ENCODE measurements around the gene CELA2B. TPM values are rescaled to one million over a fixed set of nuclear protein-coding genes. Genes with fewer than 3 reads are reported as not detected.

The CELA2B gene
- total RNA-seq, 2 experiments from 2014 or later = not detected

DNA sequence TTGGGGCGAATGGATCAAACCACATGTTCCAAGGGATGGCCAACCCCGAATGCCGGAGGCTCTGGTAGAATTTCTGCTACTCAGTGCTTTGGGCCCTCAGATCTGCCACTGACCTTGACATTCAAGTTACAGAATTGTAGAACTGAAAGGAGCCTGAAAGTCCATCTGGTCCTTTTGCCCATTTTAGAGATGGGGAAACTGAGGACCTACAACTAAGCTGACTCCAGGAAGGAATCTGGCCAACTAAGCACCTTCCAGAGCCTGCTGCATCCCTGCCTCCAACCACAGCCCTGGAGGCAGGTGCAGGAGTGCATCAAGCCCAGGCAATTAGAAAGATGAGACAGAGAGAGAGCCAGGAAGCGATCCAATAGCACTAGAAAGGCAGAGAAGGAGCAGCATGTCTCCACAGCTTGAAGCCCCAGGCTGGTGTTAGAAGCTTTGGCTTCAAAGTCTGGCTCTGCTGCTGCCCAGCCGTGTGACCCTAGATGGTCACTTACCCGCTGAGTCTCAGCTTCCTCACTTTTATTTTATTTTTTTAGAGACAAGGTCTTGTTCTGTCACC, 38.9 kb upstream of the CELA2B start:
- DNase-seq (ENCODE audit: low spot score) = no peak
- Histone ChIP-seq H2AFZ (ENCODE audit: low read length) (no peak overlapping the region), H3K27ac (ENCODE audit: low read depth, low read length, poor library complexity, severe bottlenecking) (no peak overlapping the region), H3K36me3 (ENCODE audit: insufficient read depth, low read length) (no peaks in the 10 kb centered on the region), H3K79me2 (ENCODE audit: insufficient read depth, low read depth, low read length) (no peaks in the 10 kb centered on the region), H4K20me1 (ENCODE audit: insufficient read depth, low read length) (no peaks in the 10 kb centered on the region), H3K4me1 (ENCODE audit: insufficient read depth, low read length, poor library complexity, severe bottlenecking) (no peaks in the 10 kb centered on the region), H3K4me3 (ENCODE audit: low read depth, low read length, poor library complexity, severe bottlenecking) (no peak overlapping the region), H3K9me3 (ENCODE audit: low read length) (no peaks in the 10 kb centered on the region), H3K4me2 (ENCODE audit: low read length) (no peak overlapping the region), H3K9me2 (ENCODE audit: insufficient read depth, low read length) (no peaks in the 10 kb centered on the region)
- BruUV-seq (replicated peaks) = no TSS peak
- no peak for TF ChIP-seq EZH2phosphoT487 (IDR thresholded peaks at IDR 0.05; ENCODE audit: borderline replicate concordance, low read depth, low read length)
- TF ChIP-seq, protein P1, sequence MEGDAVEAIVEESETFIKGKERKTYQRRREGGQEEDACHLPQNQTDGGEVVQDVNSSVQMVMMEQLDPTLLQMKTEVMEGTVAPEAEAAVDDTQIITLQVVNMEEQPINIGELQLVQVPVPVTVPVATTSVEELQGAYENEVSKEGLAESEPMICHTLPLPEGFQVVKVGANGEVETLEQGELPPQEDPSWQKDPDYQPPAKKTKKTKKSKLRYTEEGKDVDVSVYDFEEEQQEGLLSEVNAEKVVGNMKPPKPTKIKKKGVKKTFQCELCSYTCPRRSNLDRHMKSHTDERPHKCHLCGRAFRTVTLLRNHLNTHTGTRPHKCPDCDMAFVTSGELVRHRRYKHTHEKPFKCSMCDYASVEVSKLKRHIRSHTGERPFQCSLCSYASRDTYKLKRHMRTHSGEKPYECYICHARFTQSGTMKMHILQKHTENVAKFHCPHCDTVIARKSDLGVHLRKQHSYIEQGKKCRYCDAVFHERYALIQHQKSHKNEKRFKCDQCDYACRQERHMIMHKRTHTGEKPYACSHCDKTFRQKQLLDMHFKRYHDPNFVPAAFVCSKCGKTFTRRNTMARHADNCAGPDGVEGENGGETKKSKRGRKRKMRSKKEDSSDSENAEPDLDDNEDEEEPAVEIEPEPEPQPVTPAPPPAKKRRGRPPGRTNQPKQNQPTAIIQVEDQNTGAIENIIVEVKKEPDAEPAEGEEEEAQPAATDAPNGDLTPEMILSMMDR (conservative IDR thresholded peaks at IDR 0.05; ENCODE audit: low read length) = no peak
- intact Hi-C loops (cut with micrococcal nuclease; ENCODE audit: unreplicated experiment) = no loop called here
- POLR2A ChIA-PET = interaction anchor here (0.5 kb wide), 1 partner anchor 22 kb away, joined by 6 read pairs; no protein-coding TSS in a partner anchor
- CTCF ChIA-PET (ENCODE audit: unreplicated experiment) = no interaction called here

DNA sequence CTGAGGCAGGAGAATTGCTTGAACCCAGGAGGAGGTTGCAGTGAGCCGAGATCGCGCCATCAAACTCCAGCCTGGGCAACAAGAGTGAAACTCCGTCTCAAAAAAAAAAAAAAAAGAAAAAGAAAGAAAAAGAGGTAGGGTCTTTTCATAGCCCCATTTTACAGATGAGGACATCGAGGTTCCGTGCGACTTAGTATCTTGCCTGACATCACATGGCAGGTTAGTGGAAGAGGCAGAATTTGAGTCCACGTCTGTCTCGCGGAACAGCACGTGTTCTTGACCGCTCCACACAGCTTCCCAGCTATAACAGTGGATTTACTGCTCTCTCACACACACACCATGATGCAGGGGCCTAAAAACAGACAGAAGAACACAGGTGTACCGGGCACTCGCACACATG, 36.6 kb upstream of the CELA2B start:
- Histone ChIP-seq H3K4me2 (ENCODE audit: low read length) (no peak overlapping the region), H3K9me3 (ENCODE audit: low read length) (no peaks in the 10 kb centered on the region), H3K36me3 (ENCODE audit: insufficient read depth, low read length) (no peaks in the 10 kb centered on the region), H3K9me2 (ENCODE audit: insufficient read depth, low read length) (no peaks in the 10 kb centered on the region), H3K79me2 (ENCODE audit: insufficient read depth, low read depth, low read length) (no peaks in the 10 kb centered on the region), H2AFZ (ENCODE audit: low read length) (no peak overlapping the region), H3K27ac (ENCODE audit: low read depth, low read length, poor library complexity, severe bottlenecking) (no peak overlapping the region), H3K4me3 (ENCODE audit: low read depth, low read length, poor library complexity, severe bottlenecking) (no peak overlapping the region), H3K4me1 (ENCODE audit: insufficient read depth, low read length, poor library complexity, severe bottlenecking) (no peaks in the 10 kb centered on the region), H4K20me1 (ENCODE audit: insufficient read depth, low read length) (no peaks in the 10 kb centered on the region)
- ChIA-PET CTCF (ENCODE audit: unreplicated experiment) (no interaction called here), POLR2A (no interaction called here)
- intact Hi-C loops (cut with micrococcal nuclease; ENCODE audit: unreplicated experiment) = no loop called here
- no peak for DNase-seq (ENCODE audit: low spot score)
- TF ChIP-seq EZH2phosphoT487 (IDR thresholded peaks at IDR 0.05; ENCODE audit: borderline replicate concordance, low read depth, low read length) = no peak
- TF ChIP-seq, protein P1 (conservative IDR thresholded peaks at IDR 0.05; ENCODE audit: low read length) = no peak
- BruUV-seq (replicated peaks) = no TSS peak

DNA sequence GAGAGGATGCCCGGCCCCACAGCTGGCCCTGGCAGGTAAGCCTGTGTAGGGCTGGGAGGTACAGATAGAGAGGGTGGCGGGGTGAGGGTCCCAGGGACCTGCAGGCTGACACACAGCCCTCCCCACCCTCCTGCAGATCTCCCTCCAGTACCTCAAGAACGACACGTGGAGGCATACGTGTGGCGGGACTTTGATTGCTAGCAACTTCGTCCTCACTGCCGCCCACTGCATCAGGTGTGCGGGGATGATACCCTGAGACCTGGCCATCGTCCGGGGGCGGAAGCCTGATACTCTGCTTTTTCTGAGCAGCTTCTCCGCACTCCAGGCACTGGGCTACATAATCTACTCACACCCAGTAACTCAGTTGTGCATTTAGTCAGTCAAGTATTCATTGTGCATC, 35.5 kb upstream of the CELA2B start:
- CTCF ChIA-PET (ENCODE audit: unreplicated experiment) = no interaction called here

More for the DNA sequence above, 35.5 kb upstream of the CELA2B start:
- Histone ChIP-seq H3K4me3 (ENCODE audit: low read depth, low read length, poor library complexity, severe bottlenecking) (no peak overlapping the region), H3K36me3 (ENCODE audit: insufficient read depth, low read length) (no peaks in the 10 kb centered on the region), H3K4me2 (ENCODE audit: low read length) (no peak overlapping the region), H4K20me1 (ENCODE audit: insufficient read depth, low read length) (no peaks in the 10 kb centered on the region), H2AFZ (ENCODE audit: low read length) (no peak overlapping the region), H3K27ac (ENCODE audit: low read depth, low read length, poor library complexity, severe bottlenecking) (no peak overlapping the region), H3K9me2 (ENCODE audit: insufficient read depth, low read length) (no peaks in the 10 kb centered on the region), H3K4me1 (ENCODE audit: insufficient read depth, low read length, poor library complexity, severe bottlenecking) (no peaks in the 10 kb centered on the region), H3K79me2 (ENCODE audit: insufficient read depth, low read depth, low read length) (no peaks in the 10 kb centered on the region), H3K9me3 (ENCODE audit: low read length) (no peaks in the 10 kb centered on the region)
- no TSS peak for BruUV-seq (replicated peaks)
- POLR2A ChIA-PET = no interaction called here
- no peak for TF ChIP-seq EZH2phosphoT487 (IDR thresholded peaks at IDR 0.05; ENCODE audit: borderline replicate concordance, low read depth, low read length)
- TF ChIP-seq, protein P1 (conservative IDR thresholded peaks at IDR 0.05; ENCODE audit: low read length) = no peak
- no peak for DNase-seq (ENCODE audit: low spot score)
- intact Hi-C loops (cut with micrococcal nuclease; ENCODE audit: unreplicated experiment) = no loop called here

Data from OCI-LY7 (cell line).